ENCODE results near the gene EMC10. TPM values are rescaled to one million over a fixed set of nuclear protein-coding genes. Genes with fewer than 3 reads are reported as not detected.

Gene EMC10
- total RNA-seq, 1 experiment from 2014 or later, result 109 TPM

DNA sequence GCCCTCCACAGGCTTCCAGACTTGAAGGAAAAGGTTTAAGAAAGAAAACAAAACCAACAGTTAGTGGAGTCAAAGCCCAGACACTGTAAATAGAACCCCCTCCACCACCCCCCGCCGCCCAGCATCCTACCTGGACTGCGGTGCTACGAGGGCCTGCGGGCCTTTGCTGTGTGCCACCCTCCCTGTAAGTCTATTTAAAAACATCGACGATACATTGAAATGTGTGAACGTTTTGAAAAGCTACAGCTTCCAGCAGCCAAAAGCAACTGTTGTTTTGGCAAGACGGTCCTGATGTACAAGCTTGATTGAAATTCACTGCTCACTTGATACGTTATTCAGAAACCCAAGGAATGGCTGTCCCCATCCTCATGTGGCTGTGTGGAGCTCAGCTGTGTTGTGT lies 6.6 kb downstream of the EMC10 start:
- Histone ChIP-seq H3K4ac (ENCODE audit: low read depth, low read length) (no peak overlapping the region), H4K91ac (ENCODE audit: insufficient read length, low read depth, low read length) (no peak overlapping the region), H4K20me1 (ENCODE audit: control insufficient read depth, insufficient read depth, insufficient read length) (no peaks in the 10 kb centered on the region), H3K56ac (ENCODE audit: insufficient read length, low read depth, low read length) (no peak overlapping the region), H2BK5ac (ENCODE audit: insufficient read length, low read length) (no peak overlapping the region), H3K27me3 (ENCODE audit: insufficient read depth, low read length) (no peaks in the 10 kb centered on the region; the same call in 1 of the 2 replicates), H2BK15ac (ENCODE audit: low read depth, low read length) (no peak overlapping the region), H4K8ac (replicated peaks; ENCODE audit: insufficient read length, low read depth, low read length) (no peak overlapping the region), H2AFZ (ENCODE audit: low read length) (no peak overlapping the region), H3K79me2 (ENCODE audit: insufficient read depth, low read length) (peaks cover 2% of the 10 kb centered on the region; the same call in 1 of the 2 replicates), H3K79me1 (ENCODE audit: insufficient read depth, low read depth, low read length, poor library complexity, severe bottlenecking) (peaks cover 2% of the 10 kb centered on the region), H2AK5ac (ENCODE audit: insufficient read length, low read length) (no peak overlapping the region), H2BK20ac (ENCODE audit: low read depth, low read length, poor library complexity, severe bottlenecking) (no peak overlapping the region), H2BK120ac (ENCODE audit: low read depth, low read length, poor library complexity, severe bottlenecking) (no peak overlapping the region), H3K14ac (ENCODE audit: insufficient read depth, low read length) (no peak overlapping the region), H3K9ac (ENCODE audit: extremely low read depth, insufficient read length, low read length) (no peak overlapping the region), H3K9me3 (ENCODE audit: control insufficient read depth, low read depth, low read length) (peaks cover 14% of the 10 kb centered on the region), H3K4me2 (ENCODE audit: insufficient read depth, insufficient read length, low read length) (no peak overlapping the region), H3K23me2 (ENCODE audit: insufficient read length, low read depth, low read length, poor library complexity, severe bottlenecking) (no peaks in the 10 kb centered on the region), H3K4me1 (ENCODE audit: insufficient read depth, low read length) (no peaks in the 10 kb centered on the region), H3K27ac (ENCODE audit: insufficient read length, low read depth, low read length) (no peak overlapping the region), H2BK12ac (ENCODE audit: insufficient read length, low read depth, low read length) (no peak overlapping the region), H3K18ac (ENCODE audit: insufficient read length, low read depth, low read length) (no peak overlapping the region), H4K5ac (ENCODE audit: insufficient read length, low read depth, low read length) (no peak overlapping the region), H3T11ph (ENCODE audit: low read length) (no peak overlapping the region), H3K23ac (ENCODE audit: insufficient read length, low read depth, low read length) (no peak overlapping the region)
- peaks cover 56 to 75% (median 71%) of the 10 kb centered on the region in 3 experiments for H3K36me3 Mint-ChIP-seq (ENCODE audit: insufficient read depth in 1 of 3, low read depth in 3 of 3)
- no CpG with 5 or more reads among the region's 10 CpGs for WGBS (ENCODE audit: extremely low coverage, insufficient read length, low lambda C conversion rate)
- peaks cover 2 to 7% of the 10 kb centered on the region in 2 experiments; a peak in 3 of 4 replicates for H3K4me1 Mint-ChIP-seq
- DNase-seq, result no peak
- TF ChIP-seq CTCF (conservative IDR thresholded peaks at IDR 0.05), result no peak
- H3K27ac Mint-ChIP-seq, result no peak overlapping the region
- peaks cover 29% of the 10 kb centered on the region for H3K27me3 Mint-ChIP-seq (ENCODE audit: low read depth)
- H3K9me3 Mint-ChIP-seq, result peaks cover 27 to 42% of the 10 kb centered on the region in 2 experiments
- no peak overlapping the region for H3K4me3 Mint-ChIP-seq
